AG09319 (cell line): ENCODE results near the gene CST8.

ENCODE experiments used
- DNase-seq: peaks from one replicate; pipeline ENCODE4 v3.0.0-alpha.2; 2010; ENCODE audit warnings: low read depth; ENCODE audit errors: extremely low read depth
- CTCF ChIP-seq: IDR thresholded peaks from 2 replicates; pipeline ENCODE4 v1.5.1; 2011; ENCODE audit warnings: low read depth, mild to moderate bottlenecking, inconsistent platforms, low read length, moderate library complexity

The CST8 gene

GRCh38 chr20:23449421-23449820, 41.5 kb upstream of the CST8 start:
- TF ChIP-seq CTCF, result no peak
- DNase-seq, result no peak

GRCh38 chr20:23450877-23451276, 40.0 kb upstream of the CST8 start:
- no peak for DNase-seq

GRCh38 chr20:23451956-23452487, 38.9 kb upstream of the CST8 start:
- TF ChIP-seq CTCF, result no peak

More at GRCh38 chr20:23450877-23451276, 40.0 kb upstream of the CST8 start:
- TF ChIP-seq CTCF, result no peak

GRCh38 chr20:23452776-23453175, 38.1 kb upstream of the CST8 start, which contains the start of gene CST11:
TSS of gene CST11 (minus strand) at chr20:23452876. CDS start at chr20:23452811, 65 bp downstream.
- no peak for TF ChIP-seq CTCF
- DNase-seq, result no peak

More at GRCh38 chr20:23451956-23452487, 38.9 kb upstream of the CST8 start:
- DNase-seq, result no peak

- DNase-seq, result no peak
- no peak for TF ChIP-seq CTCF
These were observed 37.1 kb upstream of the CST8 start for GRCh38 chr20:23453549-23454543.

- DNase-seq, result no peak
- no peak for TF ChIP-seq CTCF
These were observed 36.1 kb upstream of the CST8 start for GRCh38 chr20:23454816-23455215.

GRCh38 chr20:23455639-23456038, 35.3 kb upstream of the CST8 start:
- no peak for TF ChIP-seq CTCF
- no peak for DNase-seq
